Coronary artery (tissue), 2 donors: ENCODE data around the gene NXT1.

Experiments
- DNase-seq: peaks from one replicate; pipeline ENCODE4 v3.0.0-alpha.2; 2017; ENCODE audit warnings: low spot score
- H3K27ac ChIP-seq, 2 donors: fragments of 200-600 bp; sonication (generic); one replicate each; pipeline ENCODE4 v1.5.1; 2016 to 2019
- H3K4me3 ChIP-seq: fragments of 200-600 bp; sonication (generic); 2 replicates; pipeline ENCODE4 v1.5.1; 2016; ENCODE audit warnings: mild to moderate bottlenecking, moderate library complexity
- CTCF ChIP-seq: fragments of 200-600 bp; sonication (generic); IDR thresholded peaks from one replicate; pipeline ENCODE4 v1.5.1; 2019; ENCODE audit warnings: antibody characterized with exemption

The NXT1 gene

GRCh38 chr20:23360531-23360930 lies 9.9 kb downstream of the NXT1 start:
- Histone ChIP-seq H3K27ac (peak overlapping the region; percentile 99 to 100), H3K4me3 (no peak overlapping the region)
- no peak for TF ChIP-seq CTCF
- DNase-seq: no peak

- TF ChIP-seq CTCF: no peak
- peak overlapping the region; percentile 88 for H3K4me3 ChIP-seq
- peak overlapping the region; percentile 99 to 100 for H3K27ac ChIP-seq
- DNase-seq: no peak
Measured at GRCh38 chr20:23361119-23361475, 10.5 kb downstream of the NXT1 start.

GRCh38 chr20:23361476-23362391 lies 11.1 kb downstream of the NXT1 start, which contains the start of gene GZF1:
Gene GZF1 (plus strand): TSS chr20:23362182. CDS start chr20:23364384, 2,202 bp downstream.
- Histone ChIP-seq H3K27ac (peak within 1 kb of the TSS; percentile 99 to 100), H3K4me3 (peak within 1 kb of the TSS; percentile 88)
- DNase-seq: peak; percentile 99
- TF ChIP-seq CTCF: no peak

- Histone ChIP-seq H3K27ac (peak overlapping the region; percentile 97 to 100), H3K4me3 (peak overlapping the region; percentile 88)
- no peak for TF ChIP-seq CTCF
- DNase-seq: peak; percentile 86
Measured at GRCh38 chr20:23362392-23363256, 12.0 kb downstream of the NXT1 start.

- Histone ChIP-seq H3K27ac (peak overlapping the region; percentile 97 to 100), H3K4me3 (peak overlapping the region; percentile 88)
- DNase-seq: no peak
- no peak for TF ChIP-seq CTCF
Measured at GRCh38 chr20:23363257-23363649, 12.7 kb downstream of the NXT1 start.

GRCh38 chr20:23365390-23366165 lies 15.0 kb downstream of the NXT1 start:
- no peak for TF ChIP-seq CTCF
- Histone ChIP-seq H3K4me3 (peak overlapping the region; percentile 1), H3K27ac (no peak overlapping the region)
- no peak for DNase-seq
